Natural killer cell (primary cell): Measurements from ENCODE around the gene GATAD2A. TPM values are rescaled to one million over a fixed set of nuclear protein-coding genes. Genes with fewer than 3 reads are reported as not detected.

Experiments used
- ATAC-seq, 3 donors: fragments of 150-1000 bp in 2 of 3; fragments of 200-7000 bp in 1 of 3; cut with Tn5 transposase; 1 replicate in 1 of 3; 2 replicates in 2 of 3; pipeline ENCODE4 v1.10.0; 2021; ENCODE audit warnings: mild to moderate bottlenecking in 2 of 3, moderate library complexity in 2 of 3
- DNase-seq, 2 donors: peaks; one replicate each; pipeline versions ENCODE4 v3.0.0 to v3.0.0-alpha.2; 2013 to 2021; ENCODE audit warnings: mixed read lengths in 1 of 2
- H3K27ac ChIP-seq: one replicate; pipeline ENCODE4 v1.5.1; 2013; ENCODE audit warnings: mild to moderate bottlenecking, low read length
- H3K27me3 ChIP-seq: one replicate; pipeline ENCODE4 v1.6.1; 2013; ENCODE audit warnings: low read length; ENCODE audit not compliant: control insufficient read depth, insufficient read depth
- H3K36me3 ChIP-seq: one replicate; pipeline ENCODE4 v1.6.1; 2013; ENCODE audit warnings: low read length; ENCODE audit not compliant: control insufficient read depth, insufficient read depth
- H3K4me1 ChIP-seq: one replicate; pipeline ENCODE4 v1.6.1; 2013; ENCODE audit warnings: low read length; ENCODE audit not compliant: control insufficient read depth, insufficient read depth
- H3K4me3 ChIP-seq: one replicate; pipeline ENCODE4 v1.5.1; 2013; ENCODE audit warnings: low read length
- H3K9me3 ChIP-seq: one replicate; pipeline ENCODE4 v1.6.1; 2013; ENCODE audit warnings: low read length; ENCODE audit not compliant: control insufficient read depth, insufficient read depth
- H3K27ac Mint-ChIP-seq, 2 donors: one replicate each; pipeline ENCODE4 v1.8.0; 2022; ENCODE audit warnings: mild to moderate bottlenecking in 2 of 2, mixed read lengths in 2 of 2, moderate library complexity in 1 of 2
- H3K27me3 Mint-ChIP-seq, 2 donors: one replicate each; pipeline ENCODE4 v1.8.0; 2022; ENCODE audit warnings: low read depth in 2 of 2, mixed read lengths in 2 of 2
- H3K36me3 Mint-ChIP-seq: one replicate; pipeline ENCODE4 v1.8.0; 2022; ENCODE audit warnings: mixed read lengths
- H3K4me1 Mint-ChIP-seq, 2 donors: one replicate each; pipeline ENCODE4 v1.8.0; 2022; ENCODE audit warnings: mixed read lengths in 2 of 2
- H3K4me3 Mint-ChIP-seq: one replicate; pipeline ENCODE4 v1.8.0; 2022; ENCODE audit warnings: mild to moderate bottlenecking, moderate library complexity, mixed read lengths
- H3K9me3 Mint-ChIP-seq, 2 donors: one replicate each; pipeline ENCODE4 v1.8.0; 2022; ENCODE audit warnings: mixed read lengths in 2 of 2
- CTCF ChIP-seq: fragments of 200-600 bp; IDR thresholded peaks from one replicate; pipeline ENCODE4 v1.8.0; 2022; ENCODE audit warnings: antibody characterized with exemption
- WGBS: methylation state at CpG from one replicate; pipeline ENCODE4 v1.1.7; 2013; ENCODE audit warnings: missing lambda C conversion rate; ENCODE audit not compliant: insufficient coverage; 5-methylcytosine and 5-hydroxymethylcytosine counted together
- intact Hi-C: fragments of 100-400 bp; cut with micrococcal nuclease; formaldehyde crosslinking; loops from one replicate; pipeline ENCODE4 v1.14.2; 2022
- total RNA-seq, 4 donors: library from RNA; stranded (reverse); fragments of 120-200 nt in 1 of 4; gene quantifications; one replicate each; pipeline versions ENCODE4 v1.2.3 to v1.2.4, GENCODE V29; 2013 to 2022

The GATAD2A gene
- total RNA-seq, 3 donors from 2014 or later (not counting 1 experiment from before 2014, with no cell fraction given), result 209 to 232 (median 230) TPM

- intact Hi-C loops, result no loop called here
- H3K4me3 ChIP-seq, result no peak overlapping the region
- 92% methylated on average over 4 of the region's 4 CpGs for WGBS
- no peaks in the 10 kb centered on the region for H3K9me3 Mint-ChIP-seq
- H3K9me3 ChIP-seq, result no peaks in the 10 kb centered on the region
- H3K27ac Mint-ChIP-seq, result peak overlapping the region; percentile 65 to 70
- peaks cover 35% of the 10 kb centered on the region for H3K4me1 ChIP-seq
- H3K4me1 Mint-ChIP-seq, result peaks cover 53 to 57% of the 10 kb centered on the region in 2 donors
- H3K27me3 Mint-ChIP-seq, result no peaks in the 10 kb centered on the region
- ATAC-seq (peak in 1 of 3 donors; percentile 24), DNase-seq (no peak)
- H3K36me3 Mint-ChIP-seq, result no peaks in the 10 kb centered on the region
- H3K36me3 ChIP-seq, result peaks cover 6% of the 10 kb centered on the region
- H3K27me3 ChIP-seq, result no peaks in the 10 kb centered on the region
- peak overlapping the region; percentile 24 for H3K27ac ChIP-seq
- peak overlapping the region; percentile 37 for H3K4me3 Mint-ChIP-seq
- TF ChIP-seq CTCF, result no peak
Measured at GRCh38 chr19:19438366-19439175, 33.1 kb downstream of the GATAD2A start.

DNA sequence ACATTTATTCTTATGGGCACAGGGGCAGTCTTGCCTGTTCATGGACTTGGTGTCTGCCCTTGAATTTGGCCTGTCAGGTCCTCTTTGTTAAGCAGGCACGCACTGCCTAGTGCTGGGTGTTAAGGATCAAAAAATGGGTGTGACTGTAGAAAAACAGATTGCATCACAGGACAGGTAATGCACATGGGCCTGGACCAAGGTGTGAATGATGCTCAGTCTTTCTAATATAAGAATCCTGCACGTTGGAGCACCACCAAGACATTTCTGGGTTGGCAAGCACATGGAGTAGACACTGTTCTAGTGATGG lies 33.7 kb downstream of the GATAD2A start:
- no peaks in the 10 kb centered on the region for H3K27me3 Mint-ChIP-seq
- Histone ChIP-seq H3K9me3 (no peaks in the 10 kb centered on the region), H3K27me3 (no peaks in the 10 kb centered on the region), H3K27ac (peak overlapping the region; percentile 24), H3K4me1 (peaks cover 39% of the 10 kb centered on the region), H3K36me3 (peaks cover 6% of the 10 kb centered on the region), H3K4me3 (no peak overlapping the region)
- H3K36me3 Mint-ChIP-seq, result no peaks in the 10 kb centered on the region
- WGBS, result 81% methylated on average over 2 of the region's 2 CpGs
- no peak for TF ChIP-seq CTCF
- ATAC-seq (no peak), DNase-seq (no peak)
- peaks cover 54 to 57% of the 10 kb centered on the region in 2 donors for H3K4me1 Mint-ChIP-seq
- intact Hi-C loops, result no loop called here
- peak overlapping the region; percentile 65 to 70 for H3K27ac Mint-ChIP-seq
- no peak overlapping the region for H3K4me3 Mint-ChIP-seq
- H3K9me3 Mint-ChIP-seq, result no peaks in the 10 kb centered on the region

- Mint-ChIP-seq H3K36me3 (no peaks in the 10 kb centered on the region), H3K27ac (peak overlapping the region; percentile 78 to 83), H3K9me3 (no peaks in the 10 kb centered on the region), H3K4me1 (peaks cover 78 to 80% of the 10 kb centered on the region in 2 donors), H3K27me3 (no peaks in the 10 kb centered on the region), H3K4me3 (peak overlapping the region; percentile 53)
- Histone ChIP-seq H3K27me3 (no peaks in the 10 kb centered on the region), H3K36me3 (no peaks in the 10 kb centered on the region), H3K4me1 (peaks cover 59% of the 10 kb centered on the region), H3K9me3 (no peaks in the 10 kb centered on the region), H3K27ac (peak overlapping the region; percentile 63), H3K4me3 (no peak overlapping the region)
- TF ChIP-seq CTCF, result no peak
- intact Hi-C loops, result no loop called here
- 94% methylated on average over 8 of the region's 9 CpGs for WGBS
- DNase-seq, result no peak
- no peak for ATAC-seq
Measured at GRCh38 chr19:19443283-19443682, 37.8 kb downstream of the GATAD2A start.
